GOT3 (cell line): ENCODE data around the gene WDR43.

Source experiments
- DNase-seq: peaks from one replicate; lab custom pipeline; 2025; ENCODE audit warnings: mixed read lengths; lab: John Stamatoyannopoulos, UW

WDR43 gene

DNA sequence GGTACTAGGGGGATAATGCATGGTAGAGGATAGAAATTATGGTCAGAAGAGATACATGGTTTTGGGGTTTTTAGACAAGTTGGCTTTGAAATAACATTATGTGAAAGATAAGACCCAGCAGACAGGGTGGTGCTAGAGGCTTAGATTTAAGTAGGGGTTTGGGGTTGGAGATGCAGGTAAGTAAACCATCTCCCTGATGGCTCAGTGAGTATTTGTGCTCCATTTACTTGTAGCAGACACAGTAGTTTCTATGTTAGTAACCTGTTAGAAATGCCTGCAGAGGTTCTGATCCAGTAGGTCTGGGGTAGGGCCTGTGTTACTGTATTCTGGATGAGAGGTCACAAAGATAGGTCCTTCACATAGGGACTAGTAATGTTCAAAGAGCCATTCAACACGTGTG lies 13.7 kb downstream of the WDR43 start:
- DNase-seq, result no peak

DNA sequence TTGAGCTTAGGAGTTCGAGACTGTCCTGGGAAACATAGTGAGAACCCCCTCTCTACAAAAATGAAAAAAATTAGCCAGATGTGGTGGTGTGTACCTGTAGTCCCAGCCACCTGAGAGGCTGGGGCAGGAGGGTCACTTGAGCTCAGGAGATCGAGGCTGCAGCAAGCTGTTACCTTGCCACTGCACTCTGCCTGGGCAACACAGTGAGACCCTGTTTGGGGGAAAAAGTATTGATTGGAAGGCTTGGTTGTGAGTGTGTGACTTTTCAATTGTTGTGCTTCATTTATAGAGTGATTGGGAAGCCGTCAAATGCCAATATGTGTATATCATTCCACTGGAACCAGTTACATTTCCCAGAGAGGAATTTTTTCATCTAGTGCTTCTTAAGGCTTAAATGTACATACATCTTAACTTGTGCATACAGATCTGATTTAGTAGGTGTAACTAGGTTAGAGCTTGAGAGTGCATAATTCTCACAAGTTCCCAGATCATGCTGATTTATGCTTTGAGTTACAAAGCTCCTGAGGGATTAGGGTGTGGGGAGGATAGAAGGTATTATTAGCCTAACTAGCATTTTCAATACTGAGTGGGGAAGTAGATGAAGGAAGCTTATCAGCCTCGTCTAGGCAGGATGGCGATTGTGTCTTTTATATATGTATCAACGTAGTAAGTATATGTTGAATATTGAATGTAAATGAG lies 15.3 kb downstream of the WDR43 start:
- no peak for DNase-seq

DNA sequence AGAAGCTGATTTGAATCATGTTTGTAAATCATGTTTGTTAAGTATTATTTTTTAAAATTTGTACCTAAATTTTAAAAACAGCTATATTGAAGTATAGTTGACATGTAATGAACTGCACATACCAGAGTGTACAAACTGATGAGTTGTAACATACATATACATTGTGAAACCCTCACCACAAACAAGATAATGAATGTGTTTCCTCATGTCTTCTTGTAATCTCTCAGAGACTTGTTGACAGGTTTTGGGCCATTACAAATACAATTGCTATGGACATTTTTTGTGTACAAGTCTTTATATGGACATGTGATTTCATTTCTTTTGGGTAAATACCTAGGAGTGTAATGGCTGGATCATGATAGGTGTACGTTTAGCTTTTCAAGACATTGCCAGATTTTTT lies 21.5 kb downstream of the WDR43 start:
- no peak for DNase-seq

DNA sequence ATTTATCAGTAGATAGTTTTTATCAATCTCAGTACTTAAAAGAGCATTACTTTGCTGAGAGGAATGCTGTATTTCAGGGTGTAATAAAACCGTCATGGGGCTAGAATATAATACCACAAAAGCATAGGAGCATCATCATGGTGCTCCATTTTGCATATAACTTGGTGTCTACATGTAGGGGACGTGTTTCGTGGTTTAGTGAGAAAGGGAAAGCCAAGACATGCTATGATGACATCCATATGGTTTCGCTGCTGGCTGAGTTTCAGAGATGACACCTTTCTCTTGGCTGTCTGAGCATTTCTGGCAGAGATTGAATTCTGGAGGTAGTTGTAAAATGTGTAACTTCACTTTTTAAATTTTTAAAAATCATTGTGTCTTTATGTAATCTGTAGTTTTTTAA lies 32.4 kb downstream of the WDR43 start:
- no peak for DNase-seq

DNA sequence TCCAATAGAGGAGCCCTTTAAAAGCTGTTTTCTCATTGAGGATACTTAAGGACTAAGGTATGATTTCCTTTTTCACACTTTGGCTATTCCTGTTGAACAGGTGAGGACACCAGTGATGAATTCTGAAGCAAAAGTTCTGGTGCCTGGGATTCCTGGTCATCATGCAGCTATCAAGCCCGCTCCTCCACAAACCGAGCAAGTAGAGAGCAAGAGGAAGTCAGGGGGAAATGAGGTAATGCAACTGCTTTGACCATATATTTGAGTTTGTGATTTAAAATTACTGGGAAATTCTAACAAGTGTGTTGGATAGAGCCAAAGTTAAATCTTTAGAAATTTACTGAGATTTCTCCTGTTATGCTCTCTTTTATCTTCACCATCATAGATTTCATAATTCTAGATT lies 33.0 kb downstream of the WDR43 start:
- DNase-seq, result no peak

DNA sequence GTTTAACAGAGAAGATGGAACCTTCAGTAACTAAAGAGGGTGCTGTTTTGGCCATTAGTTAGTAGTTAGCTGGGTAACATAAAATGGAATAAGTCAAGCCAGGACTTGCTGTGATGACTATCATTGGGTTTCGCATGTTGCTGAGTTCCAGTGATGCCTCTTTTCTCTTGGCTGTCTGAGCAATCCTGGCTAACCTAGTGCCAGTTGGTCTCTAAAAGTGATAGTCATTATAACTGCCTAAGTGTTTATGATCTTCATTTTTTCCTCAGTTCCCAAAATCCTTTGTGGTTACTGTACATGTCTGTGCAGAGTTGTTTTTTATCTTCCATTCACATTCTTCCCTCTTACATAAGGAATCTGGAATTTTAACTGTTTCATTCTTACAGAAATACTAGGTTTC lies 33.4 kb downstream of the WDR43 start:
- DNase-seq, result no peak

DNA sequence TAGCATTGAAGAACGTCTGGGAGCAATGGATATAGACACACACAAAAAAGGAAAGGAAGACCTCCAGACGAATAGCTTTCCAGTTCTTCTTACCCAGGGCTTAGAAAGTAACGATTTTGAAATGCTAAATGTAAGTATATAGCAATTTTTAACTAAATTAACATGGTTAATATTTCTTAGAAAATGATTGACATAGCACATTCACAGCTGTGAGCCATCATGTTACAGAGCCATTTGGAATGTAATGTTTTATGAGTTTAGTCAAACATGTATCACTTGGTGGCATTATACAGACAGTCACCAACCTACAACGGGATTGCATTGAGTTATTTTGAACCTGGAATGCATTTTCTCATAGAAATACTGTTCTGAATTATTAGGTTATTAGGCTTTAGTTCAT lies 35.1 kb downstream of the WDR43 start:
- DNase-seq, result no peak

DNA sequence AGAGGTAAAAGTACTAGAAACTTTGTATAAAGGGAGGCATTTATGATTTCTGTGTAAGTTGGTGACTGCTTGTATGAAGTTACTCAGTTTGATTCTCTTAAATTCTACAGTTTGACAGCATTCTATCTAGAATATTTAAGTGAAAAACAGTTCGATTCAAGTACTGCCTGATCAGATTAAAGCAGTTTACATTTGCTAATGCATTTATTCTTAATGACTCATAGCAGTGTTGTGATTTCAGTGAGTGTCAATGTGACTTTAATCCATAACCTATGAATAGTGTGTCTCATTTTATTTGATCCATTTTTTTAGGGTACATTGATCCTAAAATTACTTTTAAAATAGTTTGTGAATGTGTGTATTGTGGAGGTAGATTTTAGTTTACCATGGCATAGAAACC lies 35.7 kb downstream of the WDR43 start:
- no peak for DNase-seq

DNA sequence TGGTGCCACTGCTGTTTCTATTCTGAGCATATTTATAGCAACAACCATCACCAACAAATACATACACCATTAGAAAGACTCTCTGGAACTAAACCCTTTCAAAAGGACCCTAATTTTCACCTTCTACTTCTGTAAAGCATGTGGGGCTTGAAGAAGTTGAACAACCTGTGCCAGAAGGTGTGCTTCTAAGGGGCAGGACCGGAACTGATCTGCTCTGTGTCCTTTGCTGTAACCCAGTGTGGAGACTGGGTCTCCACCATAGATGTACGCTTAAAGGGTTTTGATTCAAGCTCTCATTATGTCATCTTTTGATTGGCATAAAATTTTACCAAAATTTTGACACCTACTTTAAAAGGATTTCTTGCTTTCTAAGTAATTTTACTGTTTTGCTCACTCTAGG lies 40.3 kb downstream of the WDR43 start:
- DNase-seq, result no peak

DNA sequence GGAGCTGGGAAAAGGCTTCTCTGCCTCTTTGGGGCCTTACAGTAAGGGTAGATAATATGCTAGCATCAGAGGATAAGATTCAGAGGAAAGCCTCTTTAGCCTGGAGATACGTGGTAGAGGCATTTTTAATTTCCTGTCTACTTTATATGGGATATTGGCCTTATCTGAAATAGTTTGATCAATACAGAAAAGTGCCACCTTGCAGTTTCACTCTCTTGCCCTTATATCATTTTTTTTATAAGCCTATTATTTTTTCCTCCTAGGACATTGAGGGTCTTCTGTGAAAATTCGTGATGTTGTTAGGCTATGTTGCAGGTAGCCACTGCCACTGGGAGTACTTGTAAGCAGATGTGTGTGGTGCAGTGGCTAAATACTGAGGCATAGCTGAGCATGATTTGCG lies 46.5 kb downstream of the WDR43 start:
- DNase-seq, result no peak

DNA sequence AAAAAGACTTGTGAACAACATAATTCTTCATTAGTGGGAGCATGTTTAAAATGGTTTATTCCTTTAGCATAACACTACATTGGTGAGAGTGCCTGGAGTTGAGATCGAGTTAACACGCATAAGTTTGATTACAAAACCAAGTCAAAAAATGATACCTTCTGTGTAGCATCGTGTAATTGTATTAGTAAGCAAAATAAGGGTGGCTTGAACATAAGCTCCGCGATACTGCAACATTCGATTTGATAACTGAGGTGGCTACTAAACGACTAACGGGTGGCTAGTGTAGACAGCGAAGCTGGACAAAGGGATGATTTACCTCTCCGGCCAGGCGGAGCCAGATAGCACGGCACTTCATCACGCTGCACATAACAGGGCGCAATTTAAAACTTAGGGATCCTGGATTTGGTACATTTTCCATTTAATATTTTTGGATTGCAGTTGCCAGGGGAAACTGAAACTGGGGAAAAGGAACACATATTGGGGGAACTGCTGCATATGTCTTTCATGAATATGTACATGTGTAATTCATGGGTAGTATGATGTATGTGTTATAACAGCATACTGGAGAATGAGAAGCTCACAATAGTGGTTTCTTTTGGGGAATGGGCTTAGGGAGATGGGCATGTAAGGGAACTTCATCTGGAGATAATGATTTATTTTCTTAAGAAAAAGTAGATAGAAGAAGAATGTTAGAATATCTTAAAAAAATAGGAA lies 50.2 kb downstream of the WDR43 start:
- no peak for DNase-seq

DNA sequence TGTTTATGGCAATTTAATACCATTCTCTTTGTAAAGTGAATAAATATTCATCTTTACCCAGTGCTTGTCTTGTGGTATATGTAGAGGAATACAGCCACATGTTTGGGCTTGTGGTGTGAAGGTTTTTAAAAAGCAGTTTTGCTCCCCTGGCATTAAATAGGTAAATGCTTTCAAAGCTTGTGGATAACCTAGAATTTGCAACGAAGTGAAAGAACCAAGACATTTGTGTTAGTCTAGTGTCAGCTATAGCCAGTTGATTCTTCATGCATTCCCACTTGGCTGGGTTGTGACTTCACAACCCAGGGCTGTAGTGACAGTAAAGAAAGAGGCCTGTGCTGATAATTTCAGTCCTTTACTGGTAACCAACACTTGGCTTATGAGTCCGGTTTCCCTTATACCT lies 53.7 kb downstream of the WDR43 start:
- no peak for DNase-seq

DNA sequence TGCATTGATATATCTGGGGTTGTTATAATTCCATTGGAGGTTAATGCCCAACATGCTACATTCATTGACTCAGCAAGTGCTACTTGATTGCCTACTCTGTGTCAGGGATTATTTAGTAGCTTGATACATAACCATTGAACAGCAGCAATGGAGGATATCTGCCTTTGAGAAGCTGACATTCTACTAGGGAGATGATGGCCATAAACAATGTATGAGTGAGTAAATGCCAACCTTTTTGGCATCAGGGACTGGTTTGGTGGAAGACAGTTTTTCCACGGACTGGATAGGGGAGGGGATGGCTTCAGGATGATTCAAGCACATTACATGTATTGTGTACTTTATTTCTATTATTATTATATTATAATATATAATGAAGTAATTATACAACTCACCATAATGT lies 54.7 kb downstream of the WDR43 start:
- no peak for DNase-seq

DNA sequence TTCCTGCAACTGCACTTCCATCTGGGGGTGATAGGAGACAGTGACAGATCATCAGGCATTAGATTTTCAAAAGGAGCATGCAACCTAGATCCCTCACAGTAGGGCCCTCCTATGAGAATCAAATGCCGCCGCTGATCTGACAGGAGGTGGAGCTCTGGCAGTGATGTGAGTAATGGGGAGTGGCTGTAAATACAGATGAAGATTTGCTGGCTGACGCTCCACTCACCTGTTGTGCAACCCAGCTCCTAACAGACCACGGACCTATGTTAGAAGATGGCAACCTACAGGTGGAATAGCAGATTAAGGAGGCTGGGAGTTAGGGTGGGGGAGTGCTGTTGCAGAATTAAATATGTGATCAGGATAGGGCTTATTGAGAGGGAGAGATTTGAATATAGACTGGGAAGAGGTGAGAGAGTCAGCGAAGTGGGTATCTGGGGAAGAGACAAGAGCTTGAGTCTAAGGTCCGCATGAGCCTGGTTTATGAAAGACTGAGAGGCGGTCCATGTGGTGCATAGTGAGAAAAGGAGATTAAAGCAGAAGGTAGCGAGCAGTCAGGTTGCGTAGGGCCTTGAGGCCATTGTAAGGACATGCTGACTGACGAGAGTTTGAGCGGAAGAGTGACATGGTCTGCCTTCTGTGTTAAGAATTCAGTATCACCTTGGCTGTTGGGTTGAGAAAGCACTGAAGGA lies 55.3 kb downstream of the WDR43 start:
- DNase-seq, result no peak

DNA sequence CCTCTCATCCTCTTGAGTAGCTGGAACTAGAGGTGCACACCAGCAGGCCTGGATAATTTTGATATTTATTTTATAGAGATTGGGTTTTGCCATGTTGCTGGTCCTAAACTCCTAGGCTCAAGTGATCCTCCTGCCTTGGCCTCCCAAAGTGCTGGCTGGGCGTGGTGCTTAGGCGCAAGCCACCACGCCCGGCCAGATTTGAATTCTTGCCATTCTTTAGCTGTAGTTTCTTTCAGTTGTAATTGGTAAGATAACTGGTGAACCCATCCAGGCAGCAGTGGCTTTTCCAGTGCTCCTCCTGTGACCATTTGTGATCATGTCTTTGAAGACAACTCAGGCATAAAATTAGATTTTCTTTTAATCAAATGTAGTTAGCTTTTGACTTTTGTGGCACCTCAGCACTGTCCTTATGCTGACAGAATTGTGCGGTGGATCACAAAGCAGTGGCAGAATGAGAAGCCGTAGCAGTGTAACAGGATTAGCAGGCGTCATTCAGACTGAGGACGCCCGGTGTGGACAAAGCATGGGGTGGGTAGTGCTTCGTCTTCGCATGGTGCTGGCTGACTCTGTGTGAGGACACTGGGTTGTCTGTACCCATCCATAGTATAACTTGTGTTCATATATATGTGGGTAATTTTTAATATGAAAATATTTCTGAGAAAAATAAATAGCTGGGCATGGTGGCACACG lies 56.6 kb downstream of the WDR43 start:
- DNase-seq, result no peak

DNA sequence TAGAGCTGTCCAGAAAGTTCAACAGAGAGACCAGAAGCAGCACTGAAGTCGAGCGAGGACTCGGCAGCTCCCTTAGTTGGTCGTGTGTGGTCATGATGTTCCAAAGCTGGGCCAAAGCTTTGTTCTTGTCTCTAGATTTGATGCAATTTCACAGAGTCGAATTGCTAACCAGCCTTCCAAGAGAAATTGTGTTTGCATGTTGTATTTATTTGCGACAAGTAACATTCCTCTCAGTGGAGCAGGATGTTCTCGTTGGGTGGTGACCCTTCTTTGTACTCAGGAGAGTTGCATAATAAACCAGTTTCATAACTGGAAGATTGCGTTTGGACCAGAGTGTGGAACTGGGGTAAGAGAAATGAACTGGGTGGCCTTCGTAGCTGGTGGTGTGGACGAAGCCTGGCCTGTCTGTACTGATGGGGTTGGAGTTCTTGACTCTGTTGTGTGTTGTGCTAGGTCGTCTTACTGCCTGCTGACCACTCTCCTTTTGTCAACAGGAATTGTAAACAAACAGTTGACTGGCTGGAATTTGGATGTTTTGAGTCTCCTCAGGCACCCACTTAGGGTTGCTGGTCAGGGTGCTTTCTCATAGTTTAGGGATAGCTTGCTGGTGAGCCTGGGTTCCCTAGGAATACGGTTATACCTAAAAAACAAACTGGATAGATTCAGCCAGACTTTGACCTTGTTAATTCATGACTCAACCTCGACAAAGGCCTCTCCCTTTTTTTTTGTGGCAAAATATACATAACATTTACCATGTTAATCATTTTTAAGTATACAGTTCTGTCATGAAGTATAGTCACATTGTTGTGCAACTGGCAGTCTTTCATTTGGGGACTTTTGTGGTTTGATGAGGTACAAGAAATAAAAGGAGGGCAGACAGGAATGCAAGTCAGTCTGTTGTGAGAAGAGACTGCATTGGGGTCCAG lies 57.7 kb downstream of the WDR43 start:
- DNase-seq, result no peak

DNA sequence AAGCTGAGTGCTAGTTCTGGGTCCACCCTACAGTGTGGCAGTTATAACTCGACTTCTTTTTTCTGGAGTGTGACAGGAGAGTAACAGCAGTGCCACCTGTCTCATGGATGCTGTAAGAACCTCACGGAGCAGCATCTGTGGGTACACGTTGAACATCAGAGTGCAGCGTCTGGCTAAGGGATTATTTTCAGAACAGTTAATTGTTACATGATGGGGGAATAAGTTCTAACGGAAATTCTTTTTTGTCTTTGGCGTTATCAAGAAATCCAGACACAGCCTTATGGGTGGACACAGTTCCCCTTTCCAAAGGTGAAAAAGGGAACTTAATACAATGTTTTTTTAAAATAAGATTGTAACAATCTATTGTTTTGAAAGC lies 58.4 kb downstream of the WDR43 start:
- DNase-seq, result no peak

DNA sequence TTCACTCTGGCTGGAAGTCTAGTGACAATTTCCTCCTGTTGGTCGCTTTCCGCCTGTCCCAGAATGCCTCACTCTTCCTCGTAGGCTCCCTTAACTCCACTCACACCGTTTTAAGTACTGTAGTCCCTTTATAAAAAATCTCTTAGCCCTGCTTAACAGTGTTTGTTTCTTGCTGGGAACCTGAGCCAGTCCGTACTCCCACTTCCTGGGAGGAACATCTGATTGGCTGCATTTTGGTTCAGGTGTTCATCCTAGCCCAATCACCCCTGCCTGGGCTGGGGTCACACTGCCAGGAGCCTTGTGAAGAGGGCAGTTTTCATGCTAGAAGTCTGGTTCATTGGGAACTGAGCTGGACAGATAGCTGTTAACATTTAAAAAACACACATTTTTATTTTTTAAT lies 61.0 kb downstream of the WDR43 start:
- no peak for DNase-seq

DNA sequence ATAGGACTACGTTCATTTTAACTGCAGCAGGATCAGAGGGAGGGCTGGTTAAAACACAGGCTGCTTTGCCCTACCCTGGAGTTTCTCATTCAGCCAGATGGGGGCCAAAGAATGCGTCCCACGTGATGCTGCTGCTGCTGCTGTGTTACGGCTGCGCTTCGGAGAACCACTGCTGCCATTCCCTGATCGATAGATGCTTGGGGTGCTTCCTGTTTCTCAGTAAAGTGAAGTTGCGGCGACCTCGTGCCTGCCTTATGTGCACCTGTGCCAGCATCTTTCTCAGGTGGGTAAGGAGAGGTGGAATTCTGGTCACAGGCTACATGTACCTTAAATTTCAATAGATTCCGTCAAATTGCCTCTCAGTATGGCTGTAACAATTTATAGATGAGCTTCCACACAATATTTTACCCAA lies 62.0 kb downstream of the WDR43 start:
- DNase-seq, result no peak

DNA sequence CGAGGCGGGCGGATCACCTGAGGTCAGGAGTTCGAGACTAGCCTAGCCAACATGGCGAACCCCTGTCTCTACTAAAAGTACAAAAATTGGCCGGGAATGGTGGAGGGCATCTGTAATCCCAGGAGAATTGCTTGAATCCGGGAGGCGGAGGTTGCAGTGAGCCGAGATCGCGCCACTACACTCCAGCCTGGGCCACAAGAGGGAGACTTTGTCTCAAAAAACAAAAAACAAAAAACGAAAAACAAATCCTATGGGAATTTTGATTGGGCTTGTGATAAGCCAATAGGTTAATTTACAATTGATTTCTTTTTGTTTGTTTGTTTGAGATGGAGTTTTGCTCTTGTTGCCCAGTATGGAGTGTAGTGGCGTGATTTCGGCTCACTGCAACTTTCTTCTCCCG lies 62.4 kb downstream of the WDR43 start:
- no peak for DNase-seq

DNA sequence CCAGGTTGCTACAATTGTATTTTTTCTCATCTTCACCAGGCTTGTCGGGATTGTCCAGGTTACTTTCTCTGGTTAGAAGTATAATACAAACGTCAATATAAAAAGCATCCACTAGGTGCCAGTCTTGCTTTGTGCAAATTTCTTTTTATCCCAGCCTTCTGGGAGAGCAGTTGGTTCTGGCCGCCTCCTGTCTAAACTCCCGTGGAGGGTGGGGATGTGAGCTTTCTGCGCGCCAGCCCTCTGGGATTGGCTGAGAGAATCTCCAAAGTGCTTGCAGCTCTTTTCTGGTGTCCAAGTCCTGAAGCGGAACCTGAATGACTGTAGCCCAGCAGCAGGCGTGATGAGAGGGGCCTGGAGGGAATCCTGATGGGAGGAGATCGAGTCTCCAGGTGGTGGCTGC lies 64.2 kb downstream of the WDR43 start:
- DNase-seq, result no peak

DNA sequence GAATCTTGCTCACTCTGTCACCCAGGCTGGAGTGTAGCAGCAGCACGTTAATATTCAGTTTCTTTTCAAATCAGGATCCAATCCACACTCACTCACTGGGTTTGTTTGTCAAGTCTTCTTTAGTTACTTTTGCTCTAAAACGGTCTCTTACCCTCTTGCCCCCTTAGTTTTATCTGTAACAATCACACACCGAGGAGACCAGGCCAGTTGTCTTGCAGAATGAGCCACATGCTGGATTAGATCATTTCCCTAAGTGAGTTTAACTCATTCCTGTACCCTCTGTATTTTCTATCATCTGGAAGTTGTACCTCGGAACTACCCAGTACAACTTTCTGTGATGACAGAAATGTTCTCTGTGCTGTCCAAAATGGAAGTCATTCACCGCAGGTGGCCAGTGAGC lies 65.9 kb downstream of the WDR43 start:
- DNase-seq, result no peak
